ENCODE data around the gene FAM120B.

Gene FAM120B

DNA sequence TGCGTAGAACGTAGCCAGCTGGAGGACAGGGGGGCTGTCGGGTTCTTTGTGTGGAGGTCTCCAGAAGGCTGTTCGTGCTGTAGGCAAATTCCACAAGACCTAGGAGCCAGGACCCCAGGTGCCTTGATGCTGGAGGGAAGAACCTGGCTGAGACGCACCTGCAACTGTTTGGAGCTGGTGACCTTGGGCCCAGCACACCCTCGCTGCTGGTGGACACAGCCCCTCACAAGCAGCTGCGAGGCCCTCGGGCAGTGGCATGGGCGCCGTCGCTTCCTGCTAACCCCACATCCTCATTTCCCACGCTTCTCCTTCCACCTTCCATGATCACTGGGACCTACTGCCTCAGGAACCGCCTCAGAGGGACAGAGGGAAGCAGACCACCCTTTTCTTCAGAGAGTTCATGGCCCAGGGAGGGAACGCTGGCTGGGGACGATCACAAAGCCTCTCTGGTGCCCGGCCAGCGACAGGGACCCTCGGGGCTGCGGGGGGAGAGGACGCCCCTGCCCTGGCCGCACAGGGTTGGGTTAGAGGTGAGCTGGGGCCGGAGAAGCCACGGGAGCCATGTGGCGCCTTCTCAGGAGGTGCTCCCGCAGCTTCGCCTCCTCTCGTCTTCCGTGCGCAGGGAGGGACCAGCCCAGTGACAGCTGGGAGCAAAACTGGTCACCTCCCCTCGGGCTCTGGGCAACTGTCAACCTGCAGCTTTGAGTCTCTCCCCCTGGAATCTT lies 34.1 kb upstream of the FAM120B start:
- no peak for DNase-seq (ENCODE audit: low read depth)

DNA sequence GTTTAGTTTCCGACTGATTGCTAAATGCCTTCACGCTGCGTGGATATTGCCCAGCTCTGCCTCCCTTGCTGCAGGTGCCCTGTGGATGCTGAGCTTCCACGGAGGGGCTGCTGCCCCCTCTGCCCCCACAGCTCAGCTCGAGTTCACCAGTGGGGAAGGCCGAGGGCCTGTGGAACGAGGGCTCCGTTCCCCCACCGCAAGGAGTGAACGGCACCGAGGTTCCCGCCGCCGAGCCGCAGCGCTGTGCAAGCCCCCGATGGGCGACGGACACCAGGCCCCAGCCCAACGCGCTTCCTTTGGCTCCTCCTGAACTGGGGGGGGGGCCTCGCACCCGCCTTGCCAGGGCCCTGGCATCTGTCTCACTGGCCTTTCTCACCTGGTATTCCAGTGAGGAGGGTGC lies 33.4 kb upstream of the FAM120B start:
- no peak for DNase-seq (ENCODE audit: low read depth)

DNA sequence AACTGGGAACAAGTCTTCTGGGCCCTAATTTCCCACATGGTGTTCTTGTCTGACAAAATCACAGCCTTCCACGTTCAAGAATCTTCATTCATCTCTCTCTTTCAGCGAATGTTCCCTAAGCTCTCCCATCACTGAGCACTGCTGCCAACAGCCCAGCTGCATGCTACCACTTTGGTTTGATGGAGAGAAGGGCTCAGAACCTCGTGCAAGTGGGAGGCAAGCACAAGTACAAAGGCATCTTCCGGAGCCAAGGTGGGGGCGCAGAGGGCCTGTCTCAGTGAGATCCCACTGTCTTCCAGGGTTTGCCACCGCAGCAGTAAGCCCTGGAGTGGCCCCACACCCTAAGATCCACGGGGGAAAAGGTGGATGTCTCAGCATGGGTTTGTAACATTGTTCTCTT lies 32.9 kb upstream of the FAM120B start:
- DNase-seq (ENCODE audit: low read depth) = no peak

DNA sequence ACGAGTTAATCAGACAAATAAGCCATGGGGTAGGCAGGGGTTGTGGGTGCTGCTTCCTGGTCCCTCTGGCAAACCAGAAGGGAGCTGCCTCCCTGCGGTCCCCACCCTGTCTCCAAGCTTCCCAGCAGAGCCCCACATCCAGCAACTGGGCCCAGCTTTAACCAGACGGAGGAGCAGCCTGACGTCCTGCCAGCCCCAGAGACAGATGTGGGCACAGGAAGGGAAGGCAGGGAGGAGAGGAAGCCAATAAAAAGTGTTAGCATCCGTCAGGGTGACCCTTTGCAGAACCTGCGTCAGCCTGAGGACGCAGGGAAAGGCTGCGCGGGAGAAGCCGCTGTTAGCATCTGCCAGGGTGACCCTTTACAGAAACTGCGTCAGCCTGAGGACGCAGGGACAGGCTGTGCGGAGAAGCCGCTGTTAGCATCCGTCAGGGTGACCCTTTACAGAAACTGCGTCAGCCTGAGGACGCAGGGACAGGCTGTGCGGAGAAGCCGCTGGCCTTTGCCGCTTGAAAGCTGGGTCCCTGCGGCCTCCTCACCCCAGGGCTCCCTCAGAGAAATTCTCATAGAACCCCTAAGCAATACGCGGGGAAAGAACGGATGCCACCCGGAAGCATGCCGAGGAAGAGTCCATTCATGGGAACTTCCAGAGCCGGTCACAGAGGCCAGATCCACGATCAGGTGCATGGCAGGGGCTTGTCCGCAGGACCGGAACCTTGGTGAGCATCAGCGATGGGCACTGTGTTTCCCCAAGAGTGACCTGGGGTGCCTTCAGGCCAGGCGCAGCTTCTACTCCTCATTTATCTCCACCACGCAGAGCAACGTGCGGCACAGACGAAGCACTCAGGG lies 31.6 kb upstream of the FAM120B start:
- DNase-seq (ENCODE audit: low read depth) = no peak

DNA sequence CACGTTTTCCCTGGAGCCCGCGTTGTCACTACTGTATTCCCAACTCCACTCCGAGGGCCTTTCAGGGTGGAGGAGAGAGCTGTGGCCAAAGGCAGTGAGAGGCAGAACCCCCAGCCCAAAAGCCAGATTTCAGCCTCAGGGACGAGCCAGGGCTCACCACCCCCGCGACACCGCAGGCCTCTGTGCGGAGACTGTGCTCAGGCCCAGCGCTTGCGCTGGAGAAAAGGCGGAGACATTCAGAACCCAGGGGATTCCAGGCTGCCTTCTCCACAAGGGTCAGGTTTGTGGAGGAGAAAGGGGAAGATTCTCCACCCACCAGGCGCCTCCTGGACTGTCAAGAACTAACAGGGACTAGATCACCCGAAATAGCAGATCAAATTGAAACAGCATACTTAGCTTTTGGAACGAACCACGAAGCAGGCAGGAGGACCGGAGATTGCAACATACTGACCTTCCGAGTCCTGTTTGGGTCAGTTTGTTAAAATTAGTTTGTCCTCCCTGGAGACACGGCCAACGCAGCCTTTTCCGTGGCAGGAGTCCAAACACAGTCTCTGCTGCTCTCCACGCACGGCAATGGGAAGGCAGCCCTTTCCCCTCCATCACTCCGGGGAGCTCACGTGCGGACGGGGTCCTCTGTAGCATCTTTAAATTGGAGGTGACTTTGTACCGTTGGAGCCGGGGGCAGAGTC lies 30.0 kb upstream of the FAM120B start:
- no peak for DNase-seq (ENCODE audit: low read depth)

DNA sequence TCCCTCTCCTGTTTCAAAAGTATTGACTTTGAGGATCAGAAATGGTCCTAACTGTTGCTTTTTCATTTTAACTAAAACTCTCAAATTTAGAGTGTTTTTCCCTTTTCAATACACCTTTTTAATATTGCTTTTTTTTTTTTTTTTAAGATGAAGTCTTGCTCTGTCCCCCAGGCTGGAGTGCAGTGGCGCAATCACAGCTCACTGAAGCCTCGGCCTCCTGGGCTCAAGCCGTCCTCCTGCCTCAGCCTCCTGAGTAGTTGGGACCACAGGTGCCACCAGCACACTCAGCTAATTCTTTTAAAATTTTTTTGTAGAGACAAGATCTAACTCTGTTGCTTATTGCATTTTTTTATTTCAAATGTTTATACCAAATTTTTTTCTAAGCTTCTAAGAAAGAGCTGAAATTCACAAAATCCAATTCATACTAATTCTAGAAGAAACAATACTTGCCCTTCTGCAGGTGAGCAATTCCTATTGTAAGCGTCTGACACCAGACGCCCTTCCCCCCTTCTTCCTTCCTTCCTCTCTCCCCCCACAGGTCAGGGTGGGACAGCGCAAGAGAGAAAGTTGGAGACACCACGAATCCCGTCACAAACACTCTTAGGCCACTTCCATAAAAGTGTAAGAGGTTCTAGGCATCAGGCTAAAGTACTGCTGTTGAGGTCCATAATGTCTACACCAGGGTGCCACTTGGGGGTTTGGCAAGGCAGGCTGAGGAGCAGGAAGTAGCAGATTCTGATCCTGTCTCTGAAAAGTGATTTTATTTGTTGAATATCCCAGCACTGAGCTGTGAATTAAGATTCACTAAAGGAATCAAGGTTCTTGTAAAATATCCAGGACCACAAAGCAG lies 28.4 kb upstream of the FAM120B start:
- no peak for DNase-seq (ENCODE audit: low read depth)

DNA sequence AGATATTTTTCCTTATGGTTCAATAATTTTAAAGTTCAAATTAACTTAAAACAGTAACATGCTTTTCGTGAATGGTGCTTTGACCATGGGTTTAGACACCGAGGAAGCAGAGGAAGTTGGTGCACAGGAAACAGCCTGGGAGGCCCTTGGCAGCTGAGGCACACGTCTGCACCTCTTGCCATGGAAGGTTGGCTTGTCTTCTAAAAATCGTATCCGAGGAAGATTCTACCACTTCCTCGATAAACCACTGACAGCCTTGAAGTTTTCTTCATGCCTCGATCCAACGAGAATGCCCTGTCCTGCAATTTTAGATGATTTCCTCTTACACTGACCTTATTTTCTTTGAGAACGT lies 27.8 kb upstream of the FAM120B start:
- DNase-seq (ENCODE audit: low read depth) = no peak

DNA sequence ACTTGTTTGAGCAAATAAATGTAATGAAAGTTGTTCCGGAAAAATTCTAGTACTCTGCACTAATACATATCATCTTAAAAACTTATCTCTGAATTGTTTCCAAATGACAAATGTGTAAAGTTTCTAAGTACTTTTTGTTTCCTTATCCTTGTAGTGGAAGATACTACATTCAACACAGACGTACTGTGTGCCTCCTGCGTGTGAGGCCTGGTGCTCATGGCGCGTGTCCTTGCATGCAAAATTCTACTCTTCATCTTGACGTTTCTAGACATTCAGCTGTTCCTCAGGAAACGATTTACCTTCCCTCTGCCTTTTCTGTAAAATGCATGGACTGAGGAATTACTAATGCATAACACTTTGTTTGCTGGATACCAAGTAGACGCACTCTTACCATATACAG lies 27.1 kb upstream of the FAM120B start:
- DNase-seq (ENCODE audit: low read depth) = no peak

DNA sequence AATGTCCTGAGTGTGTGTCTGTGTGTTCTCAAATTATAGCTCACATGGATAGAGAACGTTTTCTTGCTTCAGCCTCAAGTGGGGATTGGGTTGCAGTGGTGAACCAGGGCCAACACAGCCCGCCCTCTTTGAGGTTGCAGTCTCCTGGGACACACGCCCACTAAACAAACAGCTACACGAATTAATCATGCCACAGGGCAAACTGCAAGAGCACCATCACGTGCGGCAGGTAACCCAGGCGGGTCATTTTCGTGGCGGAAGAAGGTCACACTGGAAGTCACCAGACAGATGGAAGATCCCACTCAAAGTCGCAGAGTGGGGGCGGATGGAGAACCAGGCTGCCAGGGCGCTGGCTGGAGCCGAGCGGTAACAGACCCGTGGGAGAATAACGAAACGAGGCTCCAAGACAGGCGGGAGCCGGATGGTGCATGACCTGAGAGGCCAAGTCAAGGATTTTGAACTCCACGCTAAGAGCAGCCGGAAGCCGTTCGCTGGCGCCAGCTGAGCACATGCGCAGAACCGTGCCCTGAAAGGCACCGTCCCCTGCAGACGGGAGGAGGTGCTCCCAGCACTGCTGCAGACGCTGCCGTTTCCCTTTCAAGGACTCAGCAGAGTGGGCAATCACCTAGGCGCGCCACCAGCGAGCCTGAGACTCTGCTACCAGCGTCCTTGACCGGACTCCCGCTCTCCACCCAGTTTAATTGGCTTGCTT lies 26.4 kb upstream of the FAM120B start:
- DNase-seq (ENCODE audit: low read depth) = no peak

DNA sequence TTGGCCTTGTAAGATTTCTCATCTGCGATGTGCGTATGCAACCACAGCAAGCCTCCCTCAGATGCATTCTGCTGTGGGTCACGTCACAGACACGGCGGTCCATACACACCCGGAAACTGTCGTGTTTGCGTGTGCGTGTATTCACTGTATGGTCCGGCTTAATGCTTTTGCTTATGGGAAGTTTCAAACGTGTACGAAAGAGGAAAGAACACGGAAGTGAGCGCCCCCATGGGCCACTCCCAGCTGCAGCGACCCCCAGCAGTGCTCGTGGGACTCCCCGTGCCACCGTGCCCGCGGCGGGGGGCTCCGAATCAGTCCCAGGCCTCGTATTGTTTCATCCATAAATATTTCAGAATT lies 25.9 kb upstream of the FAM120B start:
- no peak for DNase-seq (ENCODE audit: low read depth)

DNA sequence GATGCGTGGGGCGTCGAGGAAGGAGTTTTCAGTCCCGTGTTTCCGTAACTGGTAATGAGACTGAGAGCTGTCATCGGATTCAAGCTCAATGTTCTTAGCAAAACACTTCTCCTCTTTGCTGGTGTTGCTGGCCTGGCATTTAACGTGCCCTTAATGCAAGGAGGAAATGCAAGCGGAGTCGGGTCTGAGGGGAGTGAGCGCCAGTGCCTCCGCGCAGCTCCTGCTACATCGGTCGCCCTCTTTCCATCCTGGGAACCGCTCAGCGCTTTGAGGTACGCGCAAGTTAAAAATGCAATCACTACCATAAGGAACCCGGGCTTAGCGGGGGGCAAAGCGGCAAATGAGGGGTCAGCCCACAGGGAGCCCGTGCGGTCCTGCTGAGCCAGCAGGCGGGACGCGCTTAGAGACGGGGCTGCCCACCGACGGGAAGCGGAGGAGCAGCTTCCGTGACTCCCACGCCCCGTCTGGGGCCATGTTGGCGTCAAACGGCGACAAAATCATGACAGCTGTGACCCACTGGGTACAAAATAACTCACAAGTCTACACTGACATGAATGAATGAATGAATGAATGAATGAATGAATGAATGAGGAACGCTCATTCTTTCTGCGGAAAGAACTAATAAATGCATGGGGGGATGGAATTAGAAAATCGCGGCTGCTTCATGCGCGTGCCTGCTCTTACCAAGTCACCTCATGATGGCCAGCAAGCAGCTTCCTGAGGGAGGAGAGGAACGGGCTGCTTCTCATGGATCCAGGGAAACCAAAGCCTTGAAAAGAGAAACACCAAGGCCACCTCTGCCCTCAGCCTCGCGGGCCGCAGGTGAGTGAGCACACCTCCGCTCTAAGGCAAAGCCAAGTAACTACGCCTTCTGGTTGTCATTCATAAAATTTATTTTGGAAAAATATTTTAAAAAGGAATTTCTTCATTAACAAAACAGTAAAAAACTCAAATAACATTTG lies 24.9 kb upstream of the FAM120B start:
- no peak for DNase-seq (ENCODE audit: low read depth)

DNA sequence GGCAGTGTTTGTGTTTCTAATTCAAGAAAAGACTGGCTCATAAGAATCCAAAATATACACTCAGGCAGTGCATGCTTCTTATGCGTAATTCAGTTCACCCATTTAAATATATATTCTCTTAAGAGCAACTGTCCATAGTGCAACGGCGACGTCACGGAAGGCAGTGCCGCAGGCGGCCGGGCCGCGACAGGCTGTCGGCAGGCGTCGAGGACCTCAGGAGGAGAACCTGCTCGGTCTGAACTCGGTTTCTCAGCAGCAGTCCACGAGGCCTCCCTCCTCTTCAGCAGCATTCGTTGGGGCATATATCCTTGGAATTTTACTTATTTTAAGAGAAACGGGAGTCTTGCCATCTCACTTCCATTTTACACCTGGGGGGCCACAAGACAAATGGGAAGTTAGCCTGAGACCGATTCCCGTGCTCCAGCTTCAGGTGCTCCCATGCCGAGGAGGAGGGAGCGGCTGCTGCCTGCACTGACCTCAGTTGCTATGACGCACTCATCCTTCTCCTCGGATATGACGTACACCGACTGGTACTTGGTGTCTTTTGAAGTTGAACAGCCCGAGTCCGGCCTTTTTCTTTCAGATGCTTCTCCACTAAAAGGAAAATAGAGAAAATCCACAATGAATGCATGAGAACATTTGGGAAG lies 23.9 kb upstream of the FAM120B start:
- DNase-seq (ENCODE audit: low read depth) = no peak

DNA sequence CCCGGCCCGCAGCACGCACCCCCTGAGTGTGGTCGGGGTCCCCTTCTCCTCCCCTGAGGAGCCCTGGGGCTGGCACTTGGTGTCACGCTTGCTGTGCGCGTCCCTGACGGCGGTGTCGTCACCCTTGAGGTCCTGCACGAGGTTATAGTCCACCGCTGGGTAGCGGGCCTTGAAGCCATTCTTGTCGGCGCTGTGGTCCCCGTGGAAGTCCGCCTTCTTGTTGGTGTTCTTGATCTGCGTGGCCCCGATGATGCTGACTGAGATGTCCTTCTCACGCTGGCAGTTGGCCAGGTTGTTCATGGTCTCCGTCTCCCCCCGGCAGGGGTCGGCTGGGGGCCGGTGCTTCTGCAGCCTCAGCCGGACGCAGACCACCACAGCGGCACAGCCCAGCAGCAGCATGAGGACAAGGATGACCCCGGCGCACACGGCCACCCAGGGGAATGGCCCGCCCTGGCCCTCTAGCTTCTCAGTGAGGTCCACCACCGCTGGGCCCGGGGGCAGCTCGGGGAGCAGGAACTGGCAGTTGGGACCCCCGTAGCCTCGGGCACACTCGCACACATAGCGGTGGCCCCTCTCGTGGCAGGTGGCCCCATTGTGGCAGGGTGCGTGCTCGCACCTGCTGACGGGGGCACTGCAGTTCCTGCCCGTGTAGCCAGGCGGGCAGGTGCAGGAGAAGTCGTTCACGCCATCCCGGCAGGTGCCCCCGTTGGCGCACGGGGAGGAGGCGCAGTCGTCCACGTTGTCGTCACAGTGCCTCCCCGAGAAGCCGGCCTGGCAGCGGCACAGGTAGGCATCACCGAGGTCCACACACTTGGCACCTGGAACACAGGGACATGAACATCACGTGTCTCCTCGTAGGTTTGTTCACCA lies 23.1 kb upstream of the FAM120B start:
- no peak for DNase-seq (ENCODE audit: low read depth)

DNA sequence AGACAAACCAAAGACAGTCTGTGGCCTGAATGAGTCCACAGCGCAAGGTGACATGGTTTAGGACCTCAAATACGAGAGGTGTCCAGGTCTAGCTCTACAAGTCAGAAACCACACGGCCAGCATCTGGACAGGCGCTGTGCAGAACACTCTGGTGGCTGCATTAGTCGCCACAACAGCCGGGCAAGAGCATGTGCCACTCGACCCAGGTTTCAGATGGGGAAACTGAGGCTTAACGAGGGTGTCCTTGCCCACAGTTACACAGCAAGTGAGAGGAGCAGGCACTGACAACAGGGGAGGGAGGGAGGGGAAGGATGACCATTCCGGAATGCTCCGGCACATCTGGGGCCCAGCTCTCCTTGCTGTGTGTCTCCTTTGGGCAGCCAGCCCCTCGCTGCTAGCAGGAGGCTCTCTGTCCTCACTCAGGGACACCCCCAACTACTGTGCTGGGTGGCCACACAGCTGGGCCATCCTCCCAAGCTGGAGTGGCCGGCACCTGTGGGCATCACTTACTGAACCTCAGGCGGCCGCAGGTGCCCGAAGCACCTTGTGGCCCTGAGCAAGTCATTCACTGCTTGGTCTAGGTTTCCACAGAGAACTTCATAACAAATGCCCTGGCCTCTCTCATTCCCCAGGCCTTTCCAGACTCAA lies 22.3 kb upstream of the FAM120B start:
- DNase-seq (ENCODE audit: low read depth) = no peak

DNA sequence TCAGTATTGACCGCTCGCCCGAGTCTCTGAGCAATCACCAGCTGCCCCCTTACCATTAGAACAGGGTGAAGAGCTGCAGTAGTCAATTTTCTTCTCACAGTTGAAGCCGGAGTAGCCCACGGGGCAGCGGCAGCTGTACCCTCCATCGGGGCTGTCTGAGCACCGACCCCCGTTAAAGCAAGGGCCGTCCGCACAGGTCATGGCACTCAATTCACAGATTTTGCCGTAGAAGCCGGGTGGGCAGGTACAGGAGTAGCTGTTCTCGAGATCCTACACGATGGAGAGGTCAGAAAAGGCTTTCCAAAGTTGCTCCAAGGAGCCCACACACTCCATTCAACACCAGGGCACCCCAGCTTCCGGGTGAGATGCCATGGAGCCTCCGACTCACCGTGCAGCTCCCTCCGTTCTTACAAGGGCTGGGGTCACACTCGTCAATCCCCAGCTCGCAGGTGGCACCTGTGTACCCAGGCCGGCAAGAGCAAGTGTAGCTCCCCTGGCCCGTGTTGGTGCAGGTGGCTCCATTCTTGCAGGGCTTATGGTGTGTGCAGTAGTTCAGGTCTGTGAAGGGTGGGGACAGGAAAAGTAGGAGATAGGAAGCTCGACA lies 21.6 kb upstream of the FAM120B start:
- DNase-seq (ENCODE audit: low read depth) = no peak

DNA sequence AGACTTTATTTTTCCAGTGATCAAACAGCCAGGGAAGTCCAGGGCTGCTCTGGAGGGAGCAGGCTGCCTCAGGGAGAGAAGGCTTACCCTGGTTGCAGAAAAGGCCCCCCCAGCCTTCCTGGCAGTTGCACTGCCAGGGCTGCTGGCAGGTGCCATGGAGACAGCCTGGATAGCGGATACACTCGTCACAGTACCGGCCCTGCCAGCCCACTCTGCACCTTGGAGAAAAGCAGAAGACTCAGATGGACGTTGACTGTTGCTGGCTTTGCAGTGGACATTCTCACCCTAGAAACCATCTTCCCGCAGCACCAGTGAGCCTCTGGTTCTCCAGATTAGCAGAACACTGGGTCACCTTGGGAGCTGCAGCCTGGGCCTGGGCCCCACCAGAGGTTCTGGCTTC lies 21.1 kb upstream of the FAM120B start:
- no peak for DNase-seq (ENCODE audit: low read depth)

DNA sequence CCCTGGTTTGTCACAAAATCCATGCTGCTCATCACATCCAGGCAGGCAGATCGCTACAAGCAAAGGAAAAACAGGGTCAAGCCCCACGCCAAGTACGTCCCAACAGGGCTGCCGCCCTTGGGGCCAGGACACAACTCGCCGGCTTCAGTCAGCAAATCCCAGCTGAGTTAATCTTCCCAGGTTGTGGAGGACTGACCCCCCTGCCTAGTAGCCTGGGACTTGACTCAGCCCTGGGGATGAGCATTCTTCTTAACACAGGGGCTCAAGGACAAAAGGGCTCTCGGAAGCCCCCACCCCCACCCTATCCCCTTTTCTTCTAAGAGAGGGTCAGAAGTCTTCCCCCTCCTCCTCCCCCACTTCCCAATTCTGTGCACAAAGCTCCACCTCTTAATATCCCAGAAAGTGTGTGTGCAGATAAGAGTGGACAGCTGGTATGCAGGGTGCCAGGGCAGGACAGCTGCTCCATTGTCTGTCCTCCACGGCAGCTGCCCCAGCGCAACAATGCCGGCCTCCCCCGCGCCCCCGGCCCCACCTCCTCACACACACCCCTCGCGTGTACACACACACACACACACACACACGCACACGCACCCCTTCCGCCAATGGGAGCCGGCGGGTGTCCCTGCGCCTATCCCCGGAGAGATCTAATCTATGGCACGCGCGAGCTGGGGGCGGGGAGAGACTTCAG lies 20.2 kb upstream of the FAM120B start:
- no peak for DNase-seq (ENCODE audit: low read depth)

DNA sequence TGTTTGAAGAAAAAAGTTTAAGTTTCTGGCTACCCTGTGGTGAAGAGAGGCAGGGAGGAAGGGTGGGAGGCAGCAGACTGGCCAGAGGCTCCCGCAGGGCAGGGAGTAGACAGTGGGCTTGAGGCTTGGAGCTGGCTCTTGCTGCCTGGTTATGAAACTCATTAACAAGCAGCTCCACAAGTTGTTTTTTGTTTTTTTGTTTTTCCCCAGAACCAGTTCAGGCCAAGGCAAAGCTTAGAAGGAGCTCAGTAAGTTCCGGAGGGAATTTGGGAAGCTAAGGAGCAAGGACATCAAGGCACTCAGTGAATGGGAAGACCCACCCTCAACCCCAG lies 19.7 kb upstream of the FAM120B start:
- DNase-seq (ENCODE audit: low read depth) = no peak
